ENCODE data around the gene PCDHGC5.

GRCh38 chr5:141439411-141440141, 49.3 kb upstream of the PCDHGC5 start:
- TF ChIP-seq CTCF (IDR thresholded peaks at IDR 0.05; ENCODE audit: low read length) (no peak), EZH2 (IDR thresholded peaks at IDR 0.05; ENCODE audit: borderline replicate concordance, low read length) (no peak)

Data from OCI-LY1 (cell line).